Skeletal muscle satellite cell (primary cell): Measurements from ENCODE around the gene SNAI1. TPM values are rescaled to one million over a fixed set of nuclear protein-coding genes. Genes with fewer than 3 reads are reported as not detected.
A peak's percentile ranks its signal among the peaks of the same experiment; 100 is the strongest.

Experiments used
- H3K27me3 ChIP-seq: 2 replicates; pipeline ENCODE4 v1.7.0; 2013; ENCODE audit warnings: low read length; ENCODE audit not compliant: control insufficient read depth, insufficient read depth
- H3K36me3 ChIP-seq: 2 replicates; pipeline ENCODE4 v1.7.0; 2013; ENCODE audit warnings: mild to moderate bottlenecking, control low read depth, low read length; ENCODE audit not compliant: insufficient read depth
- H3K4me1 ChIP-seq: 2 replicates; pipeline ENCODE4 v1.7.0; 2013; ENCODE audit warnings: low read length; ENCODE audit not compliant: control insufficient read depth, insufficient read depth
- H3K4me2 ChIP-seq: 2 replicates; pipeline ENCODE4 v1.7.0; 2013; ENCODE audit warnings: mild to moderate bottlenecking, low read length
- H3K4me3 ChIP-seq: 2 replicates; pipeline ENCODE4 v1.7.0; 2013; ENCODE audit warnings: low read length
- H3K9ac ChIP-seq: 2 replicates; pipeline ENCODE4 v1.7.0; 2013; ENCODE audit warnings: mild to moderate bottlenecking, low read depth, low read length, moderate library complexity
- H3K9me3 ChIP-seq: replicated peaks from 2 replicates; pipeline ENCODE4 v1.7.0; 2013; ENCODE audit warnings: mild to moderate bottlenecking, control low read depth, low read length
- small RNA-seq: library from RNA; depleted of rRNA; stranded (forward); fragments of <200 nt; gene quantifications from one replicate; pipeline ENCODE3, GENCODE V24; 2012

The SNAI1 gene

GRCh38 chr20:50034567-50035180 lies 51.9 kb downstream of the SNAI1 start:
- peak overlapping the region; percentile 68 for H3K4me2 ChIP-seq
- no peaks in the 10 kb centered on the region for H3K36me3 ChIP-seq
- H3K27me3 ChIP-seq, result peaks cover 13% of the 10 kb centered on the region
- H3K4me1 ChIP-seq, result peaks cover 37% of the 10 kb centered on the region
- peak overlapping the region; percentile 79 for H3K9ac ChIP-seq
- H3K4me3 ChIP-seq, result no peak overlapping the region
- peaks cover under 1% of the 10 kb centered on the region for H3K9me3 ChIP-seq

- no peak overlapping the region for H3K4me3 ChIP-seq
- no peaks in the 10 kb centered on the region for H3K36me3 ChIP-seq
- H3K4me1 ChIP-seq, result peaks cover 19% of the 10 kb centered on the region
- H3K9me3 ChIP-seq, result no peaks in the 10 kb centered on the region
- peaks cover 13% of the 10 kb centered on the region for H3K27me3 ChIP-seq
- no peak overlapping the region for H3K9ac ChIP-seq
- H3K4me2 ChIP-seq, result no peak overlapping the region
Measured at GRCh38 chr20:50036703-50037102, 53.9 kb downstream of the SNAI1 start.

- no peaks in the 10 kb centered on the region for H3K9me3 ChIP-seq
- H3K36me3 ChIP-seq, result no peaks in the 10 kb centered on the region
- H3K9ac ChIP-seq, result no peak overlapping the region
- H3K27me3 ChIP-seq, result peaks cover 13% of the 10 kb centered on the region
- no peak overlapping the region for H3K4me2 ChIP-seq
- no peak overlapping the region for H3K4me3 ChIP-seq
- H3K4me1 ChIP-seq, result peaks cover 18% of the 10 kb centered on the region
Measured at GRCh38 chr20:50037123-50037522, 54.3 kb downstream of the SNAI1 start.

- Histone ChIP-seq H3K27me3 (peaks cover 13% of the 10 kb centered on the region), H3K9me3 (no peaks in the 10 kb centered on the region), H3K9ac (no peak overlapping the region), H3K36me3 (no peaks in the 10 kb centered on the region), H3K4me1 (peaks cover 18% of the 10 kb centered on the region), H3K4me2 (no peak overlapping the region), H3K4me3 (no peak overlapping the region)
Measured at GRCh38 chr20:50037575-50037974, 54.8 kb downstream of the SNAI1 start.

GRCh38 chr20:50038169-50038568 lies 55.4 kb downstream of the SNAI1 start:
- Histone ChIP-seq H3K27me3 (peaks cover 13% of the 10 kb centered on the region), H3K9ac (no peak overlapping the region), H3K4me1 (peaks cover 18% of the 10 kb centered on the region), H3K36me3 (no peaks in the 10 kb centered on the region), H3K4me3 (no peak overlapping the region), H3K9me3 (no peaks in the 10 kb centered on the region), H3K4me2 (no peak overlapping the region)

Small RNA genes within 50 kb of the gene (small RNA-seq; reads per million reads assigned to genes)
- gene RF00017 (not detected), gene RNU6-147P (not detected)
